Loucy (cell line): Measurements from ENCODE around the gene GRAMD4.

ENCODE experiments used
- H2AFZ ChIP-seq: fragments of 200-600 bp; sonication (generic); 2 replicates; pipeline ENCODE4 v1.6.0; 2016; ENCODE audit warnings: antibody characterized with exemption, mild to moderate bottlenecking, low read length, moderate library complexity
- H3F3A ChIP-seq: fragments of 200-600 bp; 2 replicates; pipeline ENCODE4 v1.6.0; 2016; ENCODE audit warnings: antibody characterized with exemption, low read depth, mild to moderate bottlenecking
- H3K27me3 ChIP-seq: fragments of 200-600 bp; sonication (generic); 2 replicates; pipeline ENCODE4 v1.6.1; 2014; ENCODE audit warnings: low read length, mild to moderate bottlenecking; ENCODE audit not compliant: insufficient read depth, poor library complexity, severe bottlenecking
- H3K36me3 ChIP-seq: fragments of 200-600 bp; sonication (generic); 2 replicates; pipeline ENCODE4 v1.6.1; 2016; ENCODE audit warnings: low read length; ENCODE audit not compliant: insufficient read depth
- H3K4me1 ChIP-seq: fragments of 200-600 bp; sonication (generic); 2 replicates; pipeline ENCODE4 v1.5.1; 2014; ENCODE audit warnings: low read length, mild to moderate bottlenecking; ENCODE audit not compliant: insufficient read depth, poor library complexity, severe bottlenecking
- H3K4me2 ChIP-seq: fragments of 200-600 bp; sonication (generic); 2 replicates; pipeline ENCODE4 v1.6.0; 2014; ENCODE audit warnings: antibody characterized with exemption, low read length, low read depth, mild to moderate bottlenecking; ENCODE audit not compliant: poor library complexity, severe bottlenecking
- H3K4me3 ChIP-seq: fragments of 200-600 bp; sonication (generic); 2 replicates; pipeline ENCODE4 v1.5.1; 2014; ENCODE audit warnings: low read length, mild to moderate bottlenecking, mixed read lengths; ENCODE audit not compliant: poor library complexity, severe bottlenecking
- H3K79me2 ChIP-seq: fragments of 200-600 bp; sonication (generic); 2 replicates; pipeline ENCODE4 v1.6.1; 2014; ENCODE audit warnings: low read length; ENCODE audit not compliant: insufficient read depth
- H3K9ac ChIP-seq: fragments of 200-600 bp; sonication (generic); 2 replicates; pipeline ENCODE4 v1.6.0; 2014; ENCODE audit warnings: mild to moderate bottlenecking, low read depth, low read length, moderate library complexity; ENCODE audit not compliant: poor library complexity, severe bottlenecking
- H3K9me2 ChIP-seq: fragments of 200-600 bp; sonication (generic); replicated peaks from 2 replicates; pipeline ENCODE4 v1.6.1; 2016; ENCODE audit warnings: low read depth, low read length, mixed read lengths
- H3K9me3 ChIP-seq: fragments of 200-600 bp; sonication (generic); 2 replicates; pipeline ENCODE4 v1.6.1; 2014; ENCODE audit warnings: mild to moderate bottlenecking, antibody characterized with exemption, low read length, low read depth; ENCODE audit not compliant: insufficient read depth
- H4K20me1 ChIP-seq: fragments of 200-600 bp; sonication (generic); 2 replicates; pipeline ENCODE4 v1.6.0; 2014; ENCODE audit warnings: antibody characterized with exemption, low read length, mild to moderate bottlenecking; ENCODE audit not compliant: insufficient read depth, poor library complexity, severe bottlenecking
- EZH2phosphoT487 ChIP-seq: fragments of 200-600 bp; IDR thresholded peaks from 2 replicates; pipeline ENCODE4 v1.6.1; 2018; ENCODE audit warnings: antibody characterized with exemption, mild to moderate bottlenecking, moderate library complexity, borderline replicate concordance
- TF ChIP-seq, protein P1 (sequence below): fragments of 200-600 bp; sonication (generic); conservative IDR thresholded peaks from 2 replicates; pipeline ENCODE4 v1.5.1; 2014; ENCODE audit warnings: mild to moderate bottlenecking, antibody characterized with exemption, low read length

Gene GRAMD4

DNA sequence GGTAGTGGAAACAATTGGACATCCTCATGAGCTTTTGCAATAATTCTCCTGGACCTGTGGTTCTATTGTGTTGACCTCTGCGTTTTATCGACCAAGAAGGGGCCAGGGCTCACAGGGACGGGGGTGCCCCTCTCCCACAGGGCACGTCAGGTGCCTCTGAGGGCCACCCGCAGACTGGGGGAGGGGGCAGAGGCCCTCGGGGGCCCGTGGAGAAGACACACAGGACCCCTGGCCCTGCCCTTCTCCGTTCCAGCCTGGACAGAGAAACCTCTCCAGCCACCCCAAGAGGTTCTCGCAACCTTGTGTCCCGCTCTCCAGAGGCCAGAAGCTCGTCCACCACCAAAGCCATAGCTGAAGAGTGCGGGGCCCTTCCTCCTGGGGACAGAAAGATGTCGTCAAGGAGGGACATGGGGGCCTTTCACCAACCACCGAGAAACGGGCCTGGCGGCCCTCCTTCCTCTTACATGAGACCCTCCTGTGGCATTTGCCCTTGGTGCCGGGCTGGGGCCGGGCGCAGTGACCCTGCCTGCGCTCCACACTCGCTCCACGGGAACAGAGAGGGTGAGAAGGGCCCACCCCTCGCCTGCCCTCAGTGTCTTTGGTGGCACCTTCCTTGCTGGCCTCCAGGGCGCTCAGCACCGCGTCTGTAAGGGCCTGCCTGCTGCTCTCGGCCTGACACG is 57.3 kb downstream of the GRAMD4 start:
- H3K4me3 ChIP-seq = no peak overlapping the region
- no peak overlapping the region for H3K9ac ChIP-seq
- no peaks in the 10 kb centered on the region for H3K9me2 ChIP-seq
- H3K27me3 ChIP-seq = no peaks in the 10 kb centered on the region
- H3K79me2 ChIP-seq = no peaks in the 10 kb centered on the region
- no peak overlapping the region for H2AFZ ChIP-seq
- H3K4me2 ChIP-seq = no peak overlapping the region
- no peaks in the 10 kb centered on the region for H3K9me3 ChIP-seq
- no peaks in the 10 kb centered on the region for H4K20me1 ChIP-seq
- no peaks in the 10 kb centered on the region; the same call in 1 of the 2 replicates for H3K36me3 ChIP-seq
- no peak for TF ChIP-seq EZH2phosphoT487
- TF ChIP-seq, protein P1, sequence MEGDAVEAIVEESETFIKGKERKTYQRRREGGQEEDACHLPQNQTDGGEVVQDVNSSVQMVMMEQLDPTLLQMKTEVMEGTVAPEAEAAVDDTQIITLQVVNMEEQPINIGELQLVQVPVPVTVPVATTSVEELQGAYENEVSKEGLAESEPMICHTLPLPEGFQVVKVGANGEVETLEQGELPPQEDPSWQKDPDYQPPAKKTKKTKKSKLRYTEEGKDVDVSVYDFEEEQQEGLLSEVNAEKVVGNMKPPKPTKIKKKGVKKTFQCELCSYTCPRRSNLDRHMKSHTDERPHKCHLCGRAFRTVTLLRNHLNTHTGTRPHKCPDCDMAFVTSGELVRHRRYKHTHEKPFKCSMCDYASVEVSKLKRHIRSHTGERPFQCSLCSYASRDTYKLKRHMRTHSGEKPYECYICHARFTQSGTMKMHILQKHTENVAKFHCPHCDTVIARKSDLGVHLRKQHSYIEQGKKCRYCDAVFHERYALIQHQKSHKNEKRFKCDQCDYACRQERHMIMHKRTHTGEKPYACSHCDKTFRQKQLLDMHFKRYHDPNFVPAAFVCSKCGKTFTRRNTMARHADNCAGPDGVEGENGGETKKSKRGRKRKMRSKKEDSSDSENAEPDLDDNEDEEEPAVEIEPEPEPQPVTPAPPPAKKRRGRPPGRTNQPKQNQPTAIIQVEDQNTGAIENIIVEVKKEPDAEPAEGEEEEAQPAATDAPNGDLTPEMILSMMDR = no peak
- H3F3A ChIP-seq = no peaks in the 10 kb centered on the region
- H3K4me1 ChIP-seq = no peaks in the 10 kb centered on the region

DNA sequence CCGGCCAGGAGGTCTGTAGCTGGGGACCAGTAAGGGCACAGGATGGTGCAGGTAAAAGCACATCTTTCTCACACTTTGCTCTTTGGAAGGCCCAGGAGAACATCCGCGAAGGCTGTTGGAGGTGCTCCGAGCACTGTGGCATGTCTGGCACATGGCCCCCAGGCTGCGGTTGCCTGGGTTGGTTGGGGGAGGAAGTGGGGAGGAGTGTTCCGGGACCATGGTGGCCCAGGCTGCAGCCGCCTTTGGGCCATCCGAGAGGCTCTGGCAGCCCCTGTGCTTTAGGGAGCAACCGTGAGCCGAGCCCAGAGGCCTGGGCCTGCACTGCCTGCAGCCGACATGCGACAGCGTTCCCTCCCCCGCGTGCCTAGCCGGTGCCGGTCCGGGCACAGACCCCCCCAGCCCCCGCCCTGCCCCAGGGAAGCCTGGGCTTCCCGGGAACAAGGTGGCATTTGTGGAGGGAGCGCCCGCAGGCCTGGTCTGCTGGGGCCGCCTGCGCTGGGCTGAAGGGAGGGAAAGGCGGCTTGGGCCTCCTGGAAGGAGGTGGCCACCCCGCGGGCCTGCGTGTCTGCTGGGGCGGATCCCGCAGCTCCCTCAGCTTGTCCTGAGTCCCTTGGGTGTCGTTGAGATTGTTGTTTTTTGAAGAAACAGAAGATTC is 57.9 kb downstream of the GRAMD4 start:
- Histone ChIP-seq H3K9ac (no peak overlapping the region), H3K36me3 (no peaks in the 10 kb centered on the region; the same call in 1 of the 2 replicates), H3F3A (no peaks in the 10 kb centered on the region), H3K4me3 (no peak overlapping the region), H4K20me1 (no peaks in the 10 kb centered on the region), H3K9me3 (no peaks in the 10 kb centered on the region), H3K27me3 (no peaks in the 10 kb centered on the region), H2AFZ (no peak overlapping the region), H3K4me2 (no peak overlapping the region), H3K79me2 (no peaks in the 10 kb centered on the region), H3K4me1 (no peaks in the 10 kb centered on the region), H3K9me2 (no peaks in the 10 kb centered on the region)
- no peak for TF ChIP-seq EZH2phosphoT487
- TF ChIP-seq, protein P1 = no peak

DNA sequence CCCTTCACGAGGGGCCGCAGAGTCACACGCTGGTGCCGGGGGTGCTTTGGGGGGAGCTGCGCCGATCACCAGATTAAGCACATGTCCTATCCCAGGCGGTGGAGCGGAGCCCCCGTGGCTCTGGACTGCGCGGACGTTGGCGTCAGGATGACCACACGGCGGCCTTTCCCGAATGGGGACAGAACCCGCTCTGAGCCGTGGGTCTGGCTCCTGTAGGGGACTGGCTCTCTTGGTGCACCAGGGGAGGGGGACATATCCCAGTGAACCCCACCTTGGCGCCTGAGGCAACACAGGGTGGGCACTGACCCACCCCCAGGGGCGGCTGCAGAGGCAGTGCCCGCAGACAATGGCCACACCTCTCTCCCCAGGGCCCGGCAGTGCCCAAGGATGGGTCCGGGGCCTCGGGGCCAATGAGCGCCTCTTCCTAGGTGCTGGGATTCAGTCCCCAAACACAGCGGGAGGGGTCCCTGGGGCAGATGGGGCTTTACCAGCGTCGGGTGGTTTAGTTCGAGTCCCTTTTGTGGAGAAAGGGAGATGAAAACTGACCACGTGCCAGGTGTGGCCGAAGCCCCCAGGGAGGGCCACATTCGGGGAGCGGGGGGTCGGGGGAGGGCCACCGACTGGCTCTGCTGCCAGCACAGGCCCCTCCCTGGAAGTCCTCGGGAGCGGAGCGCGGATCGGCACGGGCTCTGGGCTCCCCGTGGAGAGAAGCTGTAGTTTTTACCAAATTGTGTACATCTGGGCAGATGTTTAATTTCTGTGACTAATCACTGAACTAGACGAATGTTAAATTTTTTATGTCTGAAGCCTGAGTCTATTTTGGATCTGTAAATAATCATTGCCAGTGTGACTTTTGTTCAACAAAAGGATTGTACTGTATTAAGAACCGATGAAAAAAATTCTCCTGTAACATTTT is 58.9 kb downstream of the GRAMD4 start:
- no peak for TF ChIP-seq EZH2phosphoT487
- TF ChIP-seq, protein P1 = no peak
- H2AFZ ChIP-seq = no peak overlapping the region

More for the DNA sequence above, 58.9 kb downstream of the GRAMD4 start:
- H3K79me2 ChIP-seq = no peaks in the 10 kb centered on the region
- no peaks in the 10 kb centered on the region for H3K4me1 ChIP-seq
- H3K36me3 ChIP-seq = no peaks in the 10 kb centered on the region; the same call in 1 of the 2 replicates
- no peaks in the 10 kb centered on the region for H3K9me3 ChIP-seq
- no peaks in the 10 kb centered on the region for H4K20me1 ChIP-seq
- no peak overlapping the region for H3K4me3 ChIP-seq
- no peaks in the 10 kb centered on the region for H3F3A ChIP-seq
- H3K9ac ChIP-seq = no peak overlapping the region
- no peaks in the 10 kb centered on the region for H3K9me2 ChIP-seq
- no peaks in the 10 kb centered on the region for H3K27me3 ChIP-seq
- H3K4me2 ChIP-seq = no peak overlapping the region
